ENCODE measurements around the gene TMED4.

- TF ChIP-seq CTCF (IDR thresholded peaks at IDR 0.05) (no peak), POLR2A (IDR thresholded peaks at IDR 0.05) (no peak)
Observed at GRCh38 chr7:44537442-44537841, 44.6 kb downstream of the TMED4 start.
